Embryonic facial prominence (tissue), 1 donor: ENCODE results near the gene TMEM50B.
"Not testable (repeated sequence)": the region's sequence is repeated elsewhere in the genome, so short reads cannot be mapped to it uniquely, and the experiment has no call there.

Experiments
- DNase-seq: peaks from one replicate; pipeline ENCODE4 v3.0.0-alpha.2; 2016; ENCODE audit errors: extremely low spot score

The TMEM50B gene

DNA sequence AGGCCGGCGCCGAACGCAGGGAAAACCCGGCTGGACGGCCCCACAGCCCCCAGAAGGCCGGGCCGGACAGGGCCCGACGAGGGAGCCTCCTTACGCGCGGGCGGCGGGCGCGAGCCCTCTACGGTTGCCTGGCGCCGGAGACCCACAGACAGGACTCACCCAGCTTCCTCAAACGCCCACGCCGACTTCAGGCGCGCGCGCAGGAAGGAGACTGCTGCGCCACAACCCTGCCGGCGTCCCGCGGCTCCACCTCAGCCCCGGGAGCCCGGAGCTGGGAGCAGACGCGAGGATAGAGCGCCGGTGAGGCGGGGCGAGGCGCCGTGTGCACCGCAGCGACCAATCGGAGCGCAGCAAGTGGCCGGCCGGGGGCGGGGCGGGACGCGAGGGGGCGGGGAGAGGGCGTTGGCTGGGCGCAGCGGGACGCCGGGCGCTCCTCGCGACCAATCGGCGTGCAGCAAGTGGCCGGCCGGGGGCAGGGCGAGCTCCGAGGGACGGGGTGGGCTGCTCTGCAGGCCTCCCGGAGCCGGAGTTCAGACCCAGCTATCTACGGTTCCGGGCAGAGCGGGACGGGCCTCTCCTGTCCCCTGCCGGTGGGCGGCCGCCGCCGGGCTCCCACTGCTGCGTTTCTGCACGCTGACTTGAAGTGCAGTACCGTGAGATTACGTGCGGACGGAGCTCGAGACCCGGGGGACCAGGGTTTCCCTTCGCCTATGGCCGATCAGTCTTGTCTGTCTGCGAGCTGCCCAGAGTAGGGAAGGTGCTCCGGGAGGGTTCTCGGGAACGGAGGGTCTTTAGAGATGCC lies at the start of gene TMEM50B:
TSS of gene TMEM50B (minus strand) at position 296 of the 802 bp plus-strand sequence. CDS start 11,089 bp downstream, outside the sequence.
- DNase-seq = peak; percentile 86

- no peak for DNase-seq
Observed at GRCh38 chr21:33522953-33523349, 43.2 kb upstream of the TMEM50B start.

DNA sequence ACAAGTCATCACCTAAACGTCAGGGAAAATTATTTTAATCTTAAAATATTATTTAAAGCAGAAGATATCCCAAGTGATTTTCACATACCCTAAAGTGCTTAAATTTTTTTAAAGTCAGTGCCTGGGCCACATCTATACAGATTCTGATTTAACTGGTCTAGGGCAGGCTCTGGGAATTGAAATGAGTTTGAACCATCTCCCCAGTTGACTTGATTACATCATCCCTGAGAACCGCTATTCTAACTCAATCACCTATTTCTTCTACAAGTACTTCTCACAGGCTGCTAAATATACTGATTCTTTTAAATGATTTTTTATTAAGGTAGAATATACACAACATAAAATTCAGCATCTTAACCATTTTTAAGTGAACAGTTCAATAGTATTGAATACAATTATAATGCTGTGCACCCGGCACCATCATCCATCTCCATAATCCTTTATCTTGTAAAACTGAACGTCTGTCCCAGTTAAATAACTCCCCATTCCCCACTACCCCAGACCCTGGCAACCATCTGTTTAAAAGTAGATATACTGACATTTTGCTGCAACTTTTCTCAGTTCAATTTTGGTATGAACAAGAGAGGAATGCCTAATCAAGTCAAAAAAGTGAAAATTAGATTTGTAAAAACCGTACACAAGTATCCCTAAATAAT lies 42.7 kb upstream of the TMEM50B start:
- DNase-seq = no peak

GRCh38 chr21:33518899-33519298 lies 39.1 kb upstream of the TMEM50B start:
- DNase-seq = no peak

GRCh38 chr21:33514229-33514628 lies 34.5 kb upstream of the TMEM50B start:
- no peak for DNase-seq

DNA sequence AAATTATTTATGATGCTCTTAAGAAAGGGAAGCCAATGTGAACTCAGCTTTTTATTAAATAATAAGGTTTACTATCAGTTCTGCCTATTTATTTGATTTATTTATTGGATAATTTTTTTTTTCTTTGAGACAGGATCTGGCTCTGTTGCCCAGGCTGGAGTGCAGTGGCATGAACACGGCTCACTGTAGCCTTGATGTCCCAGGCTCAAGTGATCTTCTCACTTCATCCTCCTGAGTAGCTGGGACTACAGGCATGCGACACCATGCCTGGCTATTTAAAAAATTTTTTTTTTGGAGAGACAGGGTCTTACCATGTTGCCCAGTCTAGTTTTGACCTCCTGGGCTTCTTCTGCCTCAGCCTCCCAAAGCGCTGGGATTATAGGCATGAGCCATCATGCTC lies 32.7 kb upstream of the TMEM50B start:
- no peak for DNase-seq

DNA sequence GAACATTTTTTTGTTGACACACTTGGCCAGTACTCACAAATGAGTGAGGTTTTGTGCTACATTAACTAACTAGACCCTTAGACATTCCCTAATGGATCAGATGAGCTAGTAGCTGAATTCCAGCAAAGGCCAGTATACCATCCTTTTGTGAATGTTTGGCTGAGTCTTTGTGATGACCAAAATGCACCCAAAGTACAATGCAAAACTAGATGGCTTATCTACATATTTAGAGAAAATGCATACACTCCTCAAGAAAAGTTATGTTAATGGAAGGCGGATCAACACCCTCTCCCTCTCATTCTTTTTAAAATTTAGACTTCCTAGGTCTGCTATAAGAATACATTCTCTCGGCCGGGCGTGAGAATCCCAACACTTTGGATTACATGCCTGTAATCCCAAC lies 31.9 kb upstream of the TMEM50B start:
- no peak for DNase-seq

- DNase-seq = no peak
Observed at GRCh38 chr21:33510826-33511225, 31.1 kb upstream of the TMEM50B start.

DNA sequence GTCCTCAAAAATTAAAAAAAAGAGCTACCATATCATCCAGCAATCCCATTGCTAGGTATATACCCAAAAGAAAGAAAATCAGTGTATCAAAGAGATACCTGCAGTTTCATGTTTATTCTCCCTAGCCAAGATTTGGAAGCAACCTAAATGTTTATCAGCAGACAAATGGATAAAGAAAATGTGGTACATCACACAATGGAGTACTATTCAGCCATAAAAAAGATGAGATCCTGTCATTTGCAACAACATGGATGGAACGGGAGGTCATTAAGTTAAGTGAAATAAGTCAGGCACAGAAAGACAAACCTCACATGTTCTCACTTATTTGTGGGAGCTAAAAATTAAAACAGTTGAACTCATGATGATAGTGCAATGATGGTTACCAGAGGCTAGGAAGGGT lies 27.2 kb upstream of the TMEM50B start:
- not testable (repeated sequence) for DNase-seq

DNA sequence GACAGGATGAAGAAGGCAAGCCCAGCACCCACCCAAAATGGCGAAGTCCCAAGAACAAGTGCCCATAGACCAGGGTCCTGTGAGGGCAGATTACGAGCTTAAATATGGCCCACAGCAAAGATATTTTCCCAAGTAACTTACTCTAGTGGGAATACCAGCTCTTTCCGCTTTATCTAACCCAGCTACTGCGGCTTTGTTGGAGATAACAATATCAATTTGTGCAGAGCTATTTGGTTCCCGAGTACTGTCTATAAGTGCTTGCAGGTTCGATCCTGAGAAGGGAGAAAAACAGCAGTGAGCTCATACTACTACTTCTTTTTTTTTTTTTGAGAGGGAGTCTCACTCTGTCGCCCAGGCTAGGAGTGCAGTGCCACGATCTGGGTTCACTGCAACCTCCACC lies 26.1 kb upstream of the TMEM50B start:
- no peak for DNase-seq

GRCh38 chr21:33496345-33496744 lies 16.6 kb upstream of the TMEM50B start:
- no peak for DNase-seq

DNA sequence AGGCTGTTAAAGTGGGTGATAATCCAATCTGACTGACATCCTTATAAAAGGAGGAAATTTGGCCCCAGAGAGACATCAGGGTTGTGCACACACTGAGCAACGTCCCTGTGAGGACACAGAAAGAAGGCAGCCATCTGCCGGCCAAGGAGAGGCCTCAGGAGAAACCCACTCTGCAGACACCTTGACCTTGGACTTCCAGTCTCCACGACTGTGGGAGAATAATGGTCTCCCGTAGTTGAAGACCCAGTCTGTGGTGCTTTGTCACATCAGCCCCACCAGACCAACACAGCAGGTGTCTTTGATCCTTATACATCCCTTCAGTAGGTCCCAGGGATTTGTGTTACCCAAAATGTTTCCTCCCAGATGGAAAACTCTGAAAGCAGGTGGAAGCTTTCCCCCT lies 16.0 kb upstream of the TMEM50B start:
- no peak for DNase-seq

DNA sequence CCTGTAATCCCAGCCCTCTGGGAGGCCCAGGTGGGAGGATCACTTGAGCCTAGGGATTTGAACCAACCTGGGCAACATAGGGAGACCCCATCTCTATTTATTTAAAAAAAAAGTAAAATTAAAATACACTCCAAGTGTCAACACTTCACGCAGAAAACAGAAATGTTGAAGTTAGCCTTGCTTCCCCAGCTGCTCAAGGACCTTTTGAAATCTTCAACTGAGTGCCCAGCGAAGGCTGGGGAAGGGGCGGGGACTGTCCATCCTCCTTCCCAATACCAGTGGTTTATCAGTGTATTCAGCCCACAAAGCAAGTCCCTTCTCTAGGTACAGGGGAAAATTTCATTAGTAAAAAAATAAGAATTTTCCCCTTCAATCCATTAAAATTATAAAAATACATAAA lies 14.0 kb upstream of the TMEM50B start:
- DNase-seq = no peak

- DNase-seq = no peak
Observed at GRCh38 chr21:33492571-33492970, 12.8 kb upstream of the TMEM50B start.

- peak; percentile 86 for DNase-seq
Observed at GRCh38 chr21:33491373-33492102, 11.8 kb upstream of the TMEM50B start, which contains the start of gene DNAJC28. DNAJC28 (minus strand) TSS chr21:33491716; CDS start chr21:33489393, 2,323 bp downstream.

DNA sequence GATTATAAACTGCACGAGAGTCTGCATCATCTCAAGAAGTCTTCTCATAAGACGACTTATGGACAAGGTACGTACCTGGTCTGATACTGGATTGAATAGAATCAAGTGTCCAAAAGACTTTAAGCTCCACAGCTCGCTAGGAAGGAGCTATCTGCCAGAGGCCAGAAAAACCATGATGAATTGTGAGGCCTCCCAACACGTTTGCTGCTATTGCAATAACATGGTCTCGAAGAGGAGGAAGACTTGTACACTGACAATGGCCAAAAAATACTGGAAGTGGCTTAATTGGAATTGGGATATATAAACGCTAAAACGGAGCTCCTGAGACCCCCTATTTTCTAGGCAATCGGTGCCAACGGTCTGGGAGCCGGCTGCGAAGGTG lies 11.2 kb upstream of the TMEM50B start:
- DNase-seq = no peak

DNA sequence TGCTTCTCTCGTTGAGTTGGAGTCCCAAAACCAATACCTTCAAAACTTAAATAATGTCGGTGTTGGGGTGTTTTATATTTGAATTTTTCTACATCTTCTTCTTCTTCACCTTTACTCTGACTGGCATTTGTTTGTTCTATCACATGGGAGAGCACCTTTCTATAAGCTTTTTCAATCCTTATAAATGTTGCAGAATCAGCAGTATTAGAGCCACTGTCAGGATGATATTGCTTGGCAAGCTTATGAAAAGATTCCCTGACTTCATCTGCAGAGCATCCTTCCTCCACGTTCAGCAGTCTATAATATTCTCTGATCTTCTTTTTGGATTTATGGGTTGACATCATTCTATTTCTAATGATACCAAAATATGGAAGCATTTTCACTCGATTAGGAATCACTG lies 9.2 kb upstream of the TMEM50B start:
- DNase-seq = no peak

DNA sequence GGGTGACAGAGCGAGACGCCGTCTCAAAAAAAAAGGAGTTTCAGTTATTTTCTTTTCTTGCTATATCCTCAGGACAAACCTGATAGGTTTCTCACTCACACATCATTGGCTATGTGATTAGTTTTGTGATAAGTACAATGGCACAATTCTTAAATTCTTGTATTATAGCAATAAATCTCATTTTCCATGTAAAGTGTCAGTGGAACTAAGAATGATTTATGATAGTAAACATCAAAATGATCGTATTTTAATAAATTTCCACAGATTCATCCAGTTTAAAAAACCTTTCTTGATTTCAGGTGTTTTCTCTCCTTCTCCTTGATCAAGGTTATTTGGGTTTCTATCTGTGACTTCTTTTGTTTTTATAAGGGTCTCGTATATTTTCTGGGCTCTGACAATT lies 8.2 kb upstream of the TMEM50B start:
- no peak for DNase-seq

DNA sequence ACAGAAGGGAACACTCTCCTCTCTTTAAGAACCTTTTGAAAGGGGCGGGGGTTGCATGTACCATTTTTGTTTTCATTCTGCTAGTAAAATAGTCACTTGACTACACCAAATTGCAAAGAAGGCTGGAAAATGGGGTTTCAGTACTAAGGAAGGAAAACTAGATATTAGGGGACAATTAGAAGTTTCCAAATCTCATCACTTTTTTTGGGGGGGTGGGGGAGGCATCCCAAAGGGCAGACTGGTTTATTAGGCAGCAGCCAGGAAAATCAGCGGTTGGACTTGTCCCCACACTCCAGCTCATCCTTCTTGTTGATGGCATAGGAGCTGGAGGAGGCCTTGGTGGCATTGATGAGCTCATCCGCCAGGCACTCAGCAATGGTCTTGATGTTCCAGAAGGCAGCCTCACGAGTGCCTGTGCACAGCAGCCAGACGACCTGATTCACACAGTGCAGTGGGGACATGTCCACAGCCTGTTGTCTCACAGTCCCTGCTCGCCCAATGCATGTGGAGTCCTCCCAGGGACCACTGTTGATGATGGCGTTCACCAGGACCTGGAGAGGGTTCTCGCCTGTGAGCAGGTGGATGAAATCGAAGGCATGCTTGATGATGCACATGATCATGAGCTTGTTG lies 1.7 kb upstream of the TMEM50B start:
- no peak for DNase-seq

DNA sequence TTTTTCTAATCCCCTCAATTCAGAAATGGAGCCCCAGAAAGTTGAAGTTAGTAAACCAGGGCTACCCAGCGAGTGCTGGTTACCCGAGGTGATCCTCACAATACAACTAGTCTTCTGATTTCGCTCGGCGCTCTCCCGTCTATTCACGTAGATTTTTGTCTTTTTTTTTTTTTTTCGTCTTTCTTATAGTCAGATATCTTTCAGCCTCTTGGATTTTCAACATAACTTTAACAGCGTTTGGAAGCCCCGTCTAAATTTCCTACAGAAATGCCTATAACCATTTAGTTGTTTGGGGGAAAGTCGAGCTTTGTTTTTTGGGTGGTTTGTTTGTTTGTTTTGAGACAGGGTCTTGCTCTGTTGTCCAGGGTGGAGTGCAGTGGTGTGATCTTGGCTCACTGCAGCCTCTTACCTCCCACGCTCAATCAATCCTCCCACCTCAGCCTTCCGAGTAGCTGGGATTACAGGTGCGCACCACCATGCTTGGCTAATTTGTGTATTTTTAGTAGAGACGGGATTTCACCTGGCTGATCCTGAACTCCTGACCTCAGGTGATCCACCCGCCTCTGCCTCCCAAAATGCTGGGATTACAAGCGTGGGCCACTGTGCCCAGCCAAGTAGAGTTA lies 818 bp upstream of the TMEM50B start:
- DNase-seq = no peak

GRCh38 chr21:33478935-33479678 lies 667 bp downstream of the TMEM50B start:
- DNase-seq = peak; percentile 32
